Activated CD8-positive, alpha-beta memory T cell treated with anti-CD3 and anti-CD28 coated beads for 1 hour (primary cell): Measurements from ENCODE around the gene OSBPL6.
"Not testable (repeated sequence)": the region's sequence is repeated elsewhere in the genome, so short reads cannot be mapped to it uniquely, and the experiment has no call there.

Experiments
- DNase-seq, 2 donors: peaks; one replicate each; pipeline ENCODE4 v3.0.0-alpha.2; 2020; ENCODE audit warnings: low read depth in 1 of 2; ENCODE audit errors: extremely low read depth in 1 of 2

The OSBPL6 gene

DNA sequence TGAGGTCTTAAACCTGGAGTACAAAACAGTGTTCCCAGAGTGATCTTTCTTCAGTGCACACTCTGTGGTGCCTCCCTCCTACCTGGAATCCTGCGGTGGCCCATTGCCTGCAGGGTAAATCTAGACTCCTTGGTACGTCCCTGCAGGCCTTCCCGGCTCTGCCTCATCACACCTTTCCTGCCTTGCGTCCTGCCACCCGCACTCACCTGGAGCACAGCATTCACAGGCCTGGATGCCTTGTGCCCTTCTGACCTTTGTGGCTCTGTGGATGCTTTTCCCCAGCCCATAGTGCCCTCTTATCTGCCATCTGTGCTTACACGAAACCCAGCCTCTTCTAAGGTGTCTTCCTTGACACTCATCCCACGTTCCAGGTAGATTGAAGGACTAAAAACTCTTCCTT, 194.0 kb downstream of the OSBPL6 start:
- DNase-seq, result no peak

DNA sequence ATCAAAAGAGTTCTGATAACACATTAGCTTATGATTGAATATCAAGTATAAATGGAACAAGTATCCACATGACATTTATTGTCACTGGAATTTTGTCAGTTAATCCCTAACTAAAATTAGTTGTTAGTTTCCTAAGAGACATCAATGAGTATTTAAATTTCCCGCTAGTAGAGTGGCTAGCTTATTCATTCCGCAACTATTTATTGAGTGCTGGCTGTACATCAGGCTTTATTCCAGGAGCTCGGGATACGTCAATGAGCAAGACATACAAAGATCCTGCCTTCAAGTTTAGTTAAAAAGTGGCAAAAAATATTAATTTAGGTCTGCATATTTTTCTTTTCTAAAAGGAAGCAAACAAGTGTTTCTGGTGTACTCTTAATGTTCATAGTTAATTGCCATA, 197.4 kb downstream of the OSBPL6 start:
- no peak for DNase-seq

DNA sequence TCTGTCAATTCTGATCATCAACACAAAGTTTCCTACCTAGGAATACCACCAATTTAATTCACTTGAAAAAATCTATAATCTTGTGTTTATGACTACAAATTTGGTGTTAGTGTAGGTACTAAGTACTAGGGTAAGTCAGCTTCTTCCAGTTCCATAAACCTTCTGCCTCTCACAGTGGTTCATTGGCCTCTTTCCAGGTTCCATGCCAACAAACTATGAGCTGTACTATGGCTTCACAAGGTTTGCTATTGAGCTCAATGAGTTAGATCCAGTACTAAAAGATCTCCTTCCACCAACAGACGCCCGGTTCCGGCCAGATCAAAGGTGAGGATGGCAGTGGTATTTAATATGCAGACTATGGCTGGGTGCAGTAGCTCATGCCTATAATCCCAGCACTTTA, 197.9 kb downstream of the OSBPL6 start:
- no peak for DNase-seq

DNA sequence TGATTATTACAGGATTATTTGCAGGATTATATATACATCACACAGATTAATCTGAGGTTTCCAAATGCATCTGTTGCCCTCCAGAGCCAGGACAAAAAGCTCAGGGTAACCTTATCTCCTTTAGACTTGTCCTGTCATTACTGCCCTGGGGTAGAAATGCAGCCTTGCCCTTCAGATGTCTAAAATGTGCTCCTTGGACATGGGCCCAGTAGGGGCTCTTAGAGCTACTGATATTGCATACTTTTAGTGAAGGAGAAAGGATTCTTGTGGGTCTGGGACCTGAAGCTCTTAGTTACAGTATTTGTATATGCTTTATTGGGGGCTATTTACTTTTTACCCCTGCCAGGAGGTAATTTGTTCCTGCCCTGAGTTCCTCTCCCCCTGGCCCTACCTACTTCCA, 200.5 kb downstream of the OSBPL6 start:
- no peak for DNase-seq

- DNase-seq, result no peak
Measured at GRCh38 chr2:178395295-178395694, 201.0 kb downstream of the OSBPL6 start.

DNA sequence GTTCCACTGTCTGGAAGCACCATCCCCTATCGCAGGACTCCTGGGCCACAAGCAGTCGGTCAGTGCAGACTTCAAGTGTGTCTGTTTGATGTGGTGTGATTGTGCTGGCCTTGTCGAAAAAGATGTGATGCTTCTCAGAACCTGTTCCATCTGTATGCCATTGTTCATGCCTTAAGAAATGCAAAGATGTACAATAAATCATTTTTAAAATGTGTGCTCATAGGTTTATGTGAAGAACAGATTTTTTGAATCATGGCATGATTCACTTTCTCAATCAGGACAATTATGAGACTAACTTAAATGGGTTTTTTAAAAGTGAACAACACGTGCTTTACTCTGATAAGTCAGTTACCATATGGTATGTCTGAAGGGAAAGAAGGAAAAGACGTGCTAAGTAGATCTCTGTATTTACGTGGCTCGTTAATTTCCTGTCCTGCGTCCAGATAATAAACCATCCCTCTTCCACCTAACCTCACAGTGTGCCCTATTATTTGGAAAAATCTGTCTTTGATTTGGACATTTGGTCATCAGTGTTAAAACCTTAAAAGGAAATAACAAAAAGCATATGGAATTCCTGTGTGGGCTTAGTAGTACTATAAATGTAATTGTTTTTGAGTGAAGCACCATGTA, 201.7 kb downstream of the OSBPL6 start:
- no peak for DNase-seq

GRCh38 chr2:178397002-178397605, 202.8 kb downstream of the OSBPL6 start:
- DNase-seq, result no peak

- no peak for DNase-seq
Measured at GRCh38 chr2:178401994-178402437, 207.7 kb downstream of the OSBPL6 start.

- DNase-seq, result no peak
Measured at GRCh38 chr2:178403671-178404306, 209.5 kb downstream of the OSBPL6 start.

- no peak for DNase-seq
Measured at GRCh38 chr2:178404368-178404767, 210.1 kb downstream of the OSBPL6 start.

- DNase-seq, result no peak
Measured at GRCh38 chr2:178409261-178409660, 214.9 kb downstream of the OSBPL6 start.

GRCh38 chr2:178412047-178412446, 217.7 kb downstream of the OSBPL6 start:
- DNase-seq, result no peak

DNA sequence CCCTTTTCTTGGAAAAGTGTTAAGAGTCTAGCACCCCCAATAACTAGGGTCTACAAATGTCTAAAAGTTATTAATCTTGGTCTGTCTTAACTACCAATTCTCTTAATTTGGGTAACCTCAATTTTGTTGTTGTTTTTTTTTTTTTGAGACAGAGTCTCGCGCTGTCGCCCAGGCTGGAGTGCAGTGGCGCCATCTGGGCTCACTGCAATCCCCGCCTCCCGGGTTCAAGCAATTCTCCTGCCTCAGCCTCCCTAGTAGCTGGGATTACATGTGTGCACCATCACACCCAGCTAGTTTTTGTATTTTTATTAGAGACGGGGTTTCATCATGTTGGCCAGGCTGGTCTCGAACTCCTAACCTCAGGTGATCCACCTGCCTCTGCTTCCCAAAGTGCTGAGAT, 218.1 kb downstream of the OSBPL6 start:
- DNase-seq, result not testable (repeated sequence)

- DNase-seq, result peak; percentile 49 to 66
Measured at GRCh38 chr2:178413472-178414265, 219.4 kb downstream of the OSBPL6 start.

DNA sequence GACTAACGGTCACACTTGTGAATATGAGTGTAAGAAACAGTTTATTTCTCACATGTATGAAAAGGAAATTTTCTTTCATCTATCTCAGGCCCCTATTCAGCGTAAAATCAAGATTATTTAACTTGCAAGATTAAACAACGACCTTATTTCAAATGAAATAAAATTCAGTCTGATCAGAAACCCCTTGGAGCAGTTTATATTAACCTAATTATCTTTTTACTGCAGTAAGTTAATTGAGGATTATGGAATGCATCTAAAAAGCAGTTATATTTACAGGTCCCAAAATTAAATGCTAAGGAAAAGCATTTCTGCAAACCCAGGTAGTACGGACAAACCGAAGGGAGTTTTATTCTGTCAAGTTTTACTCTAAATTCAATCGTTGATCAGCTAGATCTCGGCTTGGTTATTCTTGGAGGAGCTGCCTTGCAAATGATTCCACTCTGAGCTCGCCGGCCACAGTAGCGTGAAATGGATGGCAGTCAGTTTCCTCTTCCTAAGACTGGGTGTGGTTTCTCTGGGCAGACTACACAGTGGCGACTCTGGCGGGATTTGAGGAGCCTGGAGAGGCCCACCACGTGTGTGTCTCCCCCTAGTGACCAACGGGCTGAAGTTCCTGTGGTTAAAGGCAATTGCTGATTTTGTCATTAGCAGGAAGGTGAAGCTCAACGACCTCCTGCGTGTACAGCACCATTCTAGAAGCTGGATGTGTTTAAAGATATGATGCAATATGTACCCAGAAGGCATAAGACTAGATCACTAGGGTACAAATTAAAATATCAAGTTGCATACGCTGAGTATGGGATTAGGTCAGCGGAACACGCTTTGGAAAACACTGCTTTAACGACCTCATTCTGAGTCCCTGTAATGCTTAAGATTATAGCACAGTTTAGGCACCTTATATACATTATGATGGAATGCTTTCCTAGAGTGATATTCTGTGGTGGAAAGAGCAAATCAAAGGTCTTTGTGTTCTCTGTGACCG, 220.2 kb downstream of the OSBPL6 start:
- DNase-seq, result peak; percentile 45 to 50

- DNase-seq, result no peak
Measured at GRCh38 chr2:178415979-178416378, 221.7 kb downstream of the OSBPL6 start.

DNA sequence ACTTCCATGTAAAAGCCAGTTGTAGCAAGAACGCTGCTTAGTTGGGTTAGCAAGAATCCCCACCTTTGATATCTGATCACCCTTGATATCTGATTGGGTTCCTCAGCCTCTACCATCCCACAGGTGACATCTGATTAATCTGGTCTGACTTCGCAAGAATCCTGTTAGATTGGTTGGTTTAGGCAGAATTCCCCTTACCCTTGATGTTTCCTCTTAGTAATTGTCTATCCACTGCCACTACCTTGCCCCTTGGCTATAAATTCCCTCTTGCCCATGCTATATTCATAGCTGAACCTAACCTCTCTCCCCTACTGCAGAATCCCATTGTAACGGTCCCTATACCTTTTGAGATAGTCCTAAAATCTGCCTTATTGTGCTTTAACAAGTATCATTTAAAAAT, 223.6 kb downstream of the OSBPL6 start:
- no peak for DNase-seq

GRCh38 chr2:178418426-178418825, 224.1 kb downstream of the OSBPL6 start:
- no peak for DNase-seq

DNA sequence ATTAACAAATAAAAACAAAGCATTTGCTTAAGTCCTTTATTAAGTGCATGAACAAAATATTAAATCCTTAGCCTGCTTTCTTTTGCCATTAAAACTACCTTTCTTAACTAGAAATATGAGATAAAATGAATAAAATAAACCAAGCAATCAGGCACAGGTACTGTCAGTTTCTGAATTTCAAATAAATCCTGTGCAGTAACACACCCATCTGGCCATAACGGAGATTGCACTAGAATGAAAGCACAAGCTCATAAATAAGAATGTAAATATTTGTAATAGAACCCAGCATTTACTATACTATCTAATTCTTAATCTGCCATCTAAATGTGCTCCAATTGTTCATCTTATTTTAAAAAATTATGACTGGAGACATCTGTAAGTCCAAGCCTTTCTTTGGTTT, 224.8 kb downstream of the OSBPL6 start:
- DNase-seq, result no peak

- DNase-seq, result no peak
Measured at GRCh38 chr2:178420463-178420999, 226.2 kb downstream of the OSBPL6 start.
